Esophagus muscularis mucosa (tissue), 3 donors: ENCODE results near the gene ABCB8.

Experiments
- CTCF ChIP-seq, 3 experiments: fragments of 200-600 bp in 2 of 3; fragments of 450-650 bp in 1 of 3; sonication (generic) in 2 of 3; IDR thresholded peaks; one replicate each; pipeline ENCODE4 v1.5.1; 2017 to 2019; ENCODE audit warnings: antibody characterized with exemption in 3 of 3, mild to moderate bottlenecking in 2 of 3, moderate library complexity in 1 of 3
- POLR2A ChIP-seq: fragments of 450-650 bp; IDR thresholded peaks from one replicate; pipeline ENCODE4 v1.6.1; 2017; ENCODE audit warnings: antibody characterized with exemption, moderate library complexity, mild to moderate bottlenecking, low read depth
- POLR2AphosphoS5 ChIP-seq, 2 donors: sonication (generic); formaldehyde crosslinking; IDR thresholded peaks; one replicate each; pipeline ENCODE4 v1.6.1; 2017; ENCODE audit warnings: antibody characterized with exemption in 2 of 2

GRCh38 chr7:150983893-150984368 lies 44.3 kb upstream of the ABCB8 start:
- TF ChIP-seq CTCF (IDR thresholded peaks at IDR 0.05) (no peak), POLR2AphosphoS5 (IDR thresholded peaks at IDR 0.05) (no peak), POLR2A (no peak)
